GM21528 (cell line): ENCODE measurements around the gene TET2.
"Not testable (repeated sequence)": the region's sequence is repeated elsewhere in the genome, so short reads cannot be mapped to it uniquely, and the experiment has no call there.

Experiments
- ATAC-seq: cut with Tn5 transposase; IDR thresholded peaks from one replicate; pipeline ENCODE4 v1.9.1; 2021; ENCODE audit warnings: mild to moderate bottlenecking, moderate library complexity; ENCODE audit not compliant: unreplicated experiment, low FRiP score

The TET2 gene

DNA sequence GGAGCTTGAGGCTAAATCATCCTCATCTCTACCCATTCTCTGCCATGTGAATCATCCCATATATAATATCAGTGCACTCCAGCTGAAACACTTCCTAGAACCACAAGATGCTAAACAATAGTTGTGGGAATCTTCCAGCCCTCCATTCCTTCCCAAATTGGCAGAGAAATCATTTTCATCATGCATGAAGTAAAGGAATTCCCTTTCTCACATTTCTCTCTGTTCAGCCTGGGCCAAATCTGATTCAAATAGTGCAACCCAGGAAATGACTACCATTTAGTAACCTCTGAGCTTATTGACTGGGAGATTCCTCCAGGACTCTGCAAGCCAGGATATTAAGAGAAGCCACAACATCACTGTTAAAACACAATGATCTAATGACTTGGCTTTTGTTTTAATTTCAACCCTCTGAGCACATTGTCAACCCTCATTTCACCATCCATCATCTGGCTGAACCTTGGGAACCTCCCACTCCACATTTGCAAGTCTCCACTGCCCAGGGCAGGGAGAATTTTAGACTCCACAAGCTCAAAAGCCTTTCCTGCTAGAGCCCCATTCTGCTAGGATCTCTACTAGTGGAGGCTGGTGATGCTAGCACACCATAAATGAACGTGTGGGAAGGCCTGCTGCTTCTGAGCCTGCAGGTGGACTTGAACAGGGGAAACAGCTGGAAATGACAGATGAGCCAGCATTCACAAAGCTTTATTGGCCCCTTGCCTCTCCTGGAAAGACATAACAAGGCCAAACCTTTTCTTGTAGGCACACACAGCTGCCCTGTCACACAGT, 133.9 kb downstream of the TET2 start:
- ATAC-seq, result no peak

- no peak for ATAC-seq
These were observed 134.4 kb downstream of the TET2 start for GRCh38 chr4:105281124-105281415.

DNA sequence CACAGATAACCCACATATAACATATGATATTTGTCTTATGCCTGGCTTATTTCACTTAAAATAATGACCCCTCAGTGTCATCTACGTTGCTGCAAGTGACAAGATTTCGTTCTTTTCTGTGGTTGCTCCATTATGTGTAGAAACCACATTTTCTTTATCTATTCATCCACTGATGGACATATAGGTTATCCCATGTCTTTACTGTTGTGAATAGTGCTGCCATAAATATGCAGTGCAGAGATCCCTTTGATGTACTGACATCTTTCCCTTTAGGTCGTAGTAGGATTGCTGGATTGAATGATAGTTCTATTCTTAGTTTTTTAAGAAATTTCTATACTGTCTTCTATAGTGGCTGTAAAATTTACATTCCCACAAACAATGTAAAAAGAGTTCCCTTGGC, 135.8 kb downstream of the TET2 start:
- ATAC-seq, result no peak

DNA sequence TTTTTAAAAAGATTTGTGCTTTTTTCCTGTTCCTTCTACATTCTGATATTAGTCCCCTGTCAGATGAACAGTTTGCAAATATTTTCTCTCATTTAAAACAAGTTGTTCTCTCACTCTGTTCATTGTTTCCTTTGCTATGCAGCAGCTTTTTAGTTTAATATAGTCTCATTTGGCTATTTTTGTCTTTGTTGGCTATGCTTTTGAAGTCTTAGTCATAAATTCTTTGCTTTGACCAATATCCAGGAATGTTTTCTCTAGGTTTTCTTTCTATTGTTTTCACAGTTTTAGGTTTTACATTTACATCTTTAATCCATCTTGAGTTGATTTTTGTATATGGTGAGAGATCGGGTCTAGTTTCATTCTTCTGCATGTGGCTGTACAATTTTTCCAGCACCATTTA, 136.8 kb downstream of the TET2 start:
- ATAC-seq, result no peak

- ATAC-seq, result no peak
These were observed 141.4 kb downstream of the TET2 start for GRCh38 chr4:105288121-105288520.

DNA sequence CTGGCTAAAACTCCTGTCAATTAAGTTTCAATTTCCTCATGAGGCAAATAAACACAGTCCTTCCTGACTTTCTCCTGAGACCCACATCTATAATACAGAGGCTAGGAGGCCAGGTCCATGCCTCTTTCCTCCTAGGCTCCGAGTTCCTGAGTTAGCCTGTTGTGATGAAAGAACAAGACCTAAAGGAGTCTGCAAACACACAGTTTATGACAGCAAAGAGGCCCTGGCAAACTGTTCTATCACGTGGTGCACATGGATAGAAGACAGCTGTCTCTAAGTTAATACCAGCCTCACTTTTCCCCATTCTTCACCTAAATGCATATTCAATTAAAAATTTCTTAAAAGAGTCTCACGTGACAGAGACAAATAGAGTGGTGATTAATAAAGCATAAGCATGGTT, 145.2 kb downstream of the TET2 start:
- ATAC-seq, result no peak

- ATAC-seq, result no peak
These were observed 146.7 kb downstream of the TET2 start for GRCh38 chr4:105293360-105293759.

DNA sequence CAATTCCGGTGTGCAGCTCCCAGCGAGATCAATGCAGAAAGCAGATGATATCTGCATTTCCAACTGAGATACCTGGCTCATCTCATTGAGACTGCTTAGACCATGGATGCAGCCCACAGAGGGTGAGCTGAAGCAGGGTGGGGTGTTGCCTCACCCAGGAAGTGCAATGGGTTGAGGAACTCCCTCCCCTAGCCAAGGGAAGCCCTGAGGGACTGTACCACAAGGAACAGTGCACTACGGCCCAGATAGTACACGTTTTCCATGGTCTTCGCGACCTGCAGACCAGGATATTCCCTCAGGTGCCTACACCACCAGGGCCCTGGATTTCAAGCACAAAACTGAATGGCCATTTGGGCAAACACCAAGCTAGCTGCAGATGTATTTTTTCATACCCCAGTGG, 150.0 kb downstream of the TET2 start:
- ATAC-seq, result no peak

DNA sequence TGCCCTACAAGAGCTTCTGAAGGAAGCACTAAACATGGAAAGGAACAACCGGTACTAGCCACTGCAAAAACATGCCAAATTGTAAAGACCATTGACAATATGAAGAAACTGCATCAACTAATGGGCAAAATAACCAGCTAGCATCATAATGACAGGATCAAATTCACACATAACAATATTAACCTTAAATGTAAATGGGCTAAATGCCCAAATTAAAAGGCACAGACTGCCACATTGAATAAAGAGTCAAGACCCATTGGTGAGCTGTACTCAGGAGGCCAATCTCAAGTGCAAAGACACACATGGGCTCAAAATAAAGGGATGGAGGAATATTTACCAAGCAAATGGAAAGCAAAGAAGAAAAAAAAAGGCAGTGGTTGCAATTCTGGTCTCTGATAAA, 152.4 kb downstream of the TET2 start:
- not testable (repeated sequence) for ATAC-seq

DNA sequence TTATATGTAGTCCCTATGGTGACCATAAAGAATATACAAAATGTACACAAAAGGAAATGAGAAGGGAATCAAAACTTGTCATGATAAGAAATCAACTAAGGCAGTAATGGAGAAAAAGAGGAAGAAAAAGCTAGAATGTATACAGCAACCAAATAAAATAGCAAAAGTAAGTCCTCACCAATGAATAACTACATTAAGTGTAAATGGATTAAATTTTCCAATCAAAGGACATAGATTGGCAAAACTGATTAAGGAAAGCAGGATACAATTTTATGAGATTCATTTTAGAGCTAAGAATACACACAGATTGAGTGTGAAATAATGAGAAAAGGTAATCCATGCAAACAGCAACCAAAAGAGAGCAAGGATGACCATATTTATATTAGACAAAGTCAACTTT, 157.4 kb downstream of the TET2 start:
- ATAC-seq, result no peak

DNA sequence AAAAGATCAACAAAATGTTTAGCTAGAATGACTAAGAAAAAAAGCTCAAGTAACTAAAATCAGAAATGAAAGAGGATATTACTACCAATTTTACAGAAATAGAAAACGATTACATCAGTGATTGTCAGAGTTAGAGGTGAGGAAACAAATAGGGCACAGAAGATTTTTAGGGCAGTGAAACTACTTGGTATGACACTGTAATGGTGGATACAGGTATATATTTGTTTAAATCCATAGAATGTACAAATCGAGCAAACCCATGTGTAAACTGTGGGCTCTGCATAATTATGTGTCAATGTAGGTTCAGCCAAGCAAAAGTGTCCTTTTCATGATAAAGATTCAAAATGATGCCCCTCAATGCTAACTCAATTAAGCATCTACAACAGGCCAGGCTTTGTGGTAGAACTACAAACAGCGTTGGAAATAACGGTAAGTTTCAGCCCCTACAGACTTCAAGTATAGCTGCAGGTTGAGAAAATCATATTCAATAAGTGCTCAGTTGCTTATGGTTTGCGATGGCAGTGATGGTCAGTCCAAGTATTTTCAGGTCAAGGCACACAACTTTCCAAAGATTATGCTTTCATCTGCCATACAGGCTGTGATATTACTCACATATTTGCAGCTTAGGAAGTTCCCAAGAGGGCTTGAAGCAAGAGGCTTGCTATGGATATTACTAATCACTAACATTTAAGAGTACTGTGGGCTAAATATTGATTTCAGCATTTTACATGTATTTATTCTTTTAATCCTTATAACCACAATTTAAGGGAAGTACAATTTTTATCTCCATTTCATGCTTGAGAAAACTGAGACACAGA, 158.6 kb downstream of the TET2 start:
- peak; percentile 50 for ATAC-seq

DNA sequence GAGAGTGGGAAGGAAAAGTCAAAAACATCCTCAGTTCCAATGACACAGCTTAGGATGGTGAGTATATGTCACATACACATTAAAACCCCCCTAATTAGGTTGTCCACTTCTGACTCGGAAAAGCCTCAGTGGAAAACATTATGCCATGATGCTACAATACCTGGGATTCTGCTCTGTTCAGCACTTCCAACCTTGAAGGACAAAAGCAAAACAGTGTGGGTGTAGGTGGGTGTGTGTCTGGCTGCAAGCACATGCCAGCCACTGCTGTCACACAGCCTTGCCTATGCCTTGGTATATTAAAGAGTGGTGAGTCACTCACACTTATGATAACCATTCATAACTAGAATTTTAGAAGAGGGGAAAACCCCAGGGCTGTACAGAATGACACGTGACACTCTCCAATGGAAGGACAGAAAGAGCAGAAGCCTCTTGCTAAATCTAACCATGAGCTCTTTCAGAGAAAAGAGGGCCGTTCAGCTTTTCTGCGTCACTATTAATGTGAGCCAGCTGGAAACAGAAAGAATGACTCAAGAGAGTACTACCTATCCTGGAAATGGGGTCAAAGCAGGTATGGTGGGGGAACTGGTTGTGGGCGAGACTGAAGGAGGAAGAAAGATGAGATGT, 159.6 kb downstream of the TET2 start:
- ATAC-seq, result peak; percentile 95

GRCh38 chr4:105306820-105307219, 160.1 kb downstream of the TET2 start:
- no peak for ATAC-seq

DNA sequence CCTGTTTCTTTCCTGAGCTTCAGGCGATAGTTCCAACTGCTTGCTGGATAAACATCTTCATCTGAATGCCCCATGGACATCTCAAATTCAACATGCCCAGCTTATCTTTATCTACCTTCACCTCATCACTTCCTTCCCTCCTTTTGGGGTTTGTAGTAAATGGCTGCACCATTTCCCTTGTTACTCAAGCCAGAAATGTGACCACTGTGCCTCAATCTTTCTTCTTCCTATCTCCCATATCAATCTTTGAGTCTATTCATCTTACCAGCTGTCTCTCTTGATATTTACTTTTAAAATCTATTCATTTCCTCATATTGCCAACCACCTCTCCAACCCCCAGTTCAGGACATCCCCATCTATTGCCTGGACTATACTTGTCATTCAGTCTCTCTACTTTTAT, 171.8 kb downstream of the TET2 start:
- ATAC-seq, result no peak

DNA sequence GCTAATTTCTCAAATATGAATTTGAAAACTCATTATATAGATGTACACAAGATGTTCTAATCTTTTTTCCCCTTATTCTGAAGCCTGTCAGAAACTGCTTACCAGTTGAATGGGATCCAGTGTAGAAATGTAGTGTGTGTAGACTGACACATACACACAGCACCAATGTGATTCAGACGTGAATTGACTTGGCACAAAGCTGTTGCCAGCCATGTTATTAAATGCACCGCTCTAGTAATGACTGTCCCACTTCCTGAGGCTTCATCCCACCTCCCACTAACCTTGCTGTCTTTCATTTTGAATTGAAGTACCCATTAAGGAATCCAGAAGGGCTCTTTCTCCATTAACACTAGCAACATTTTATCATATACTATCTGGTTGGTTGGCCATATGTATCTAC, 180.5 kb downstream of the TET2 start:
- no peak for ATAC-seq

GRCh38 chr4:105327956-105328355, 181.3 kb downstream of the TET2 start:
- no peak for ATAC-seq

DNA sequence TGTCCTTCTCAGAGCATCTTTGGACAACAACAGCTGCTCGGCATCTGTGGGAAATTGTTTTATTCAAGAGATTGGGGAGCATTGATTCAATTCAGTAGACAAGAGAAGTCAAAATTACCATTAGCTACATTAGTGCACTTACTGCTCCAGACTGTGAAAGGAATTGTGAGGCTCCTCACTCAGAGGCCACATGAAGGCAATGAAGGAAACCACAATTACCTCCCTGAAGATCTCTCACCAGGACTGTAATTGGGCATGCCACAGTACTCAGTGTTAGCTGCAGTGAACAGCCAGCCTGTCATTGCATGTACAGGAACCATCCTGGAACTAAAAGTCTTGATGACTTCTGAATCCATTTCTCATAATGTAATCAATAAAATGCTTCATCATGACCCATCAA, 182.4 kb downstream of the TET2 start:
- ATAC-seq, result no peak
